Choroid plexus epithelial cell (primary cell): ENCODE results near the gene GPR82.
A peak's percentile ranks its signal among the peaks of the same experiment; 100 is the strongest.
"Not testable (repeated sequence)": the region's sequence is repeated elsewhere in the genome, so short reads cannot be mapped to it uniquely, and the experiment has no call there.

Experiments
- DNase-seq: peaks from one replicate; pipeline ENCODE4 v3.0.0-alpha.2; 2010; ENCODE audit warnings: low read depth
- H3K4me3 ChIP-seq: 2 replicates; pipeline ENCODE4 v1.5.1; 2011; ENCODE audit warnings: low read depth, mild to moderate bottlenecking, control low read depth, low read length, moderate library complexity
- CTCF ChIP-seq: conservative IDR thresholded peaks from 2 replicates; pipeline ENCODE4 v1.5.1; 2011; ENCODE audit warnings: low read depth, mild to moderate bottlenecking, control low read depth, inconsistent platforms, low read length, moderate library complexity

GPR82 gene

GRCh38 chrX:41718481-41719235 lies 5.3 kb upstream of the GPR82 start:
- DNase-seq: peak; percentile 28
- no peak overlapping the region for H3K4me3 ChIP-seq
- TF ChIP-seq CTCF: no peak

GRCh38 chrX:41719610-41720009 lies 4.4 kb upstream of the GPR82 start:
- not testable (repeated sequence) for DNase-seq, H3K4me3 ChIP-seq

- H3K4me3 ChIP-seq: no peak overlapping the region
- no peak for TF ChIP-seq CTCF
- DNase-seq: peak; percentile 58
Observed at GRCh38 chrX:41720125-41720779, 3.7 kb upstream of the GPR82 start.

- TF ChIP-seq CTCF: no peak
- no peak for DNase-seq
- H3K4me3 ChIP-seq: no peak overlapping the region
Observed at GRCh38 chrX:41721590-41721989, 2.4 kb upstream of the GPR82 start.

- no peak for DNase-seq
- TF ChIP-seq CTCF: no peak
- H3K4me3 ChIP-seq: no peak overlapping the region
Observed at GRCh38 chrX:41722214-41722613, 1.8 kb upstream of the GPR82 start.

- peak; percentile 50 for DNase-seq
- H3K4me3 ChIP-seq: no peak overlapping the region
- no peak for TF ChIP-seq CTCF
Observed at GRCh38 chrX:41722816-41723618, 964 bp upstream of the GPR82 start.

GRCh38 chrX:41728125-41728524 lies 4.1 kb downstream of the GPR82 start:
- DNase-seq: no peak
- no peak overlapping the region for H3K4me3 ChIP-seq
- no peak for TF ChIP-seq CTCF
